Thoracic aorta (tissue), 2 donors: ENCODE data around the gene DISP3. TPM values are rescaled to one million over a fixed set of nuclear protein-coding genes. Genes with fewer than 3 reads are reported as not detected.

Experiments used
- ATAC-seq: fragments of 150-250 bp; one replicate; pipeline ENCODE4 v1.8.0; 2017; ENCODE audit warnings: low read depth; ENCODE audit not compliant: insufficient number of reproducible peaks, low FRiP score
- DNase-seq: peaks from one replicate; pipeline ENCODE4 v3.0.0-alpha.2; 2020; ENCODE audit warnings: low spot score
- H3K27ac ChIP-seq, 2 donors: fragments of 200-600 bp; sonication (generic); 1 replicate in 1 of 2; 2 replicates in 1 of 2; pipeline ENCODE4 v1.5.1; 2016; ENCODE audit warnings: mild to moderate bottlenecking in 2 of 2, moderate library complexity in 2 of 2
- H3K27me3 ChIP-seq: fragments of 200-600 bp; sonication (generic); replicated peaks from 2 replicates; pipeline ENCODE4 v1.6.0; 2016; ENCODE audit warnings: mild to moderate bottlenecking; ENCODE audit not compliant: insufficient read depth
- H3K36me3 ChIP-seq: fragments of 200-600 bp; sonication (generic); one replicate; pipeline ENCODE4 v1.5.1; 2016
- H3K4me1 ChIP-seq, 2 donors: fragments of 200-600 bp; sonication (generic); 1 replicate in 1 of 2; 2 replicates in 1 of 2; pipeline versions ENCODE4 v1.5.1 to v1.6.0; 2016; ENCODE audit warnings: low read depth in 2 of 2, mild to moderate bottlenecking in 1 of 2; ENCODE audit not compliant: control insufficient read depth in 1 of 2
- H3K4me3 ChIP-seq: fragments of 200-600 bp; sonication (generic); 2 replicates; pipeline ENCODE4 v1.5.1; 2016; ENCODE audit warnings: mild to moderate bottlenecking
- H3K9me3 ChIP-seq: fragments of 200-600 bp; sonication (generic); 2 replicates; pipeline ENCODE4 v1.5.1; 2016
- total RNA-seq, 2 donors: library from RNA; depleted of rRNA; stranded (reverse); fragments of >200 nt; gene quantifications; one replicate each; pipeline versions ENCODE4 v1.1.0 to v1.2.3, GENCODE V29; 2016
- TF ChIP-seq, protein P1 (sequence below): fragments of 200-600 bp; sonication (generic); IDR thresholded peaks from one replicate; pipeline ENCODE4 v1.5.1; 2019; ENCODE audit warnings: antibody characterized with exemption

Gene DISP3
- total RNA-seq, 2 donors from 2014 or later = not detected

DNA sequence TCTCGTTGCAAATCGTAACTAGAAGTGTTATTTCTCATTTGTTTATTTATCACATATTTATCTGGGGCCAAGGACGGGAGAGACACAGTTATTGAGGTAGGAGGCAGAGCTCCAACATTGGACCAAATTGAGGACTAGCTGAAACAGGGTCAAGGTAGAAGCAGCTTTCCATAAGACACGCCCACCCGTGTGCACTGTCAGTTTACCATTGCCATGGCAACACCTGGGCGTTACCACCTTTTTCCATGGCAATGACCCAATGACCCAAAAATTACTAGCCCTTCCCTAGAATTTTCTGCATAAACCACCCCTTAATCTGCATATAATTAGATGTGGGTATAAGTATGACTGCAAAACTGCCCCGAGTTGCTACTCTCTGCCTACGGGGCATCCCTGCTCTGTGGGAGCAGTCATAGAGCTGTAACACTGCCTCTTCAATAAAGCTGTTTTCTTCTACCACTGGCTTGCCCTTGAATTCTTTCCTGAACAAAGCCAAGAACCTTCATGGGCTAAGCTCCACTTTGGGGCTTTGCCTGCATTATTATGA is 102.6 kb downstream of the DISP3 start:
- DNase-seq (no peak), ATAC-seq (no peak)
- Histone ChIP-seq H3K4me1 (no peaks in the 10 kb centered on the region), H3K9me3 (no peaks in the 10 kb centered on the region), H3K4me3 (no peak overlapping the region), H3K27me3 (no peaks in the 10 kb centered on the region), H3K36me3 (no peaks in the 10 kb centered on the region), H3K27ac (no peak overlapping the region)
- TF ChIP-seq, protein P1, sequence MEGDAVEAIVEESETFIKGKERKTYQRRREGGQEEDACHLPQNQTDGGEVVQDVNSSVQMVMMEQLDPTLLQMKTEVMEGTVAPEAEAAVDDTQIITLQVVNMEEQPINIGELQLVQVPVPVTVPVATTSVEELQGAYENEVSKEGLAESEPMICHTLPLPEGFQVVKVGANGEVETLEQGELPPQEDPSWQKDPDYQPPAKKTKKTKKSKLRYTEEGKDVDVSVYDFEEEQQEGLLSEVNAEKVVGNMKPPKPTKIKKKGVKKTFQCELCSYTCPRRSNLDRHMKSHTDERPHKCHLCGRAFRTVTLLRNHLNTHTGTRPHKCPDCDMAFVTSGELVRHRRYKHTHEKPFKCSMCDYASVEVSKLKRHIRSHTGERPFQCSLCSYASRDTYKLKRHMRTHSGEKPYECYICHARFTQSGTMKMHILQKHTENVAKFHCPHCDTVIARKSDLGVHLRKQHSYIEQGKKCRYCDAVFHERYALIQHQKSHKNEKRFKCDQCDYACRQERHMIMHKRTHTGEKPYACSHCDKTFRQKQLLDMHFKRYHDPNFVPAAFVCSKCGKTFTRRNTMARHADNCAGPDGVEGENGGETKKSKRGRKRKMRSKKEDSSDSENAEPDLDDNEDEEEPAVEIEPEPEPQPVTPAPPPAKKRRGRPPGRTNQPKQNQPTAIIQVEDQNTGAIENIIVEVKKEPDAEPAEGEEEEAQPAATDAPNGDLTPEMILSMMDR = no peak

DNA sequence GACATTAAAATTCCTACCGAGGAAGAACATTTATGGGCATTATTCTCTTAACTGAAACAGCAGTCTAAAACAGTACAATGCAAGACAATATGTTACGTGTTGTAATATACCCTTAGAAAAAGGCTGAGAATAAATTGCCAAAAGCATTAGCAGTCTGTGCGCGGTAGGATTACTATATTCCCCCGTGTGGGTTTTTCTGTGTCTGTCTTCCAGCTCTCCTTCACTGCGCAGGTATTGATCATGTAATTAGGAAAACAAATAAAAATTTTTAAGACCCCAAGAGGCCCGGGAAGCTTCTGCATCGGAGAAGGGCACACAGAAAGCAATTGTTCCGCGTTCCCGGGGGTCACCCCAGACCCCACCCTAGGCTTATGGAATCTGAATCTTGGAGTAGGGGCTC is 106.4 kb downstream of the DISP3 start:
- DNase-seq (no peak), ATAC-seq (no peak)
- no peaks in the 10 kb centered on the region for H3K27me3 ChIP-seq
- H3K4me1 ChIP-seq = no peaks in the 10 kb centered on the region
- no peaks in the 10 kb centered on the region for H3K36me3 ChIP-seq
- H3K9me3 ChIP-seq = no peaks in the 10 kb centered on the region
- no peak overlapping the region for H3K4me3 ChIP-seq
- H3K27ac ChIP-seq = no peak overlapping the region
- TF ChIP-seq, protein P1 = no peak

Other genes starting within 250 kb of the DISP3 start
- 10 to 100 TPM; 37.5 to 48.7 TPM for gene MTOR, start 216.6 kb upstream of the DISP3 start, total RNA-seq
- 10 to 100 TPM; 13.1 to 23.2 TPM for gene UBIAD1, start 206.0 kb upstream of the DISP3 start, total RNA-seq
- gene FBXO2, start 175.3 kb downstream of the DISP3 start, total RNA-seq = 10 to 100 TPM in 1 of 2 donors, 1 to 10 TPM in 1; 3.8 to 12.9 TPM
- gene FBXO44, start 175.7 kb downstream of the DISP3 start, total RNA-seq = 10 to 100 TPM; 21.9 to 35.2 TPM
- gene FBXO6, start 185.0 kb downstream of the DISP3 start, total RNA-seq = 10 to 100 TPM in 1 of 2 donors, 1 to 10 TPM in 1; 9.4 to 11.5 TPM
- gene MAD2L2, start 202.0 kb downstream of the DISP3 start, total RNA-seq = 10 to 100 TPM; 26.9 to 27.3 TPM
- under 1 TPM in 1 of 2 donors, not detected in 1; 0.35 TPM for gene DRAXIN, start 212.6 kb downstream of the DISP3 start, total RNA-seq